Measurements from ENCODE around the gene NEUROD1. TPM values are rescaled to one million over a fixed set of nuclear protein-coding genes. Genes with fewer than 3 reads are reported as not detected.

The NEUROD1 gene
- total and polyA plus RNA-seq, 9 of the 15 experiments (the other 6 are each of a cell fraction or from before 2014, with no cell fraction given) = not detected

DNA sequence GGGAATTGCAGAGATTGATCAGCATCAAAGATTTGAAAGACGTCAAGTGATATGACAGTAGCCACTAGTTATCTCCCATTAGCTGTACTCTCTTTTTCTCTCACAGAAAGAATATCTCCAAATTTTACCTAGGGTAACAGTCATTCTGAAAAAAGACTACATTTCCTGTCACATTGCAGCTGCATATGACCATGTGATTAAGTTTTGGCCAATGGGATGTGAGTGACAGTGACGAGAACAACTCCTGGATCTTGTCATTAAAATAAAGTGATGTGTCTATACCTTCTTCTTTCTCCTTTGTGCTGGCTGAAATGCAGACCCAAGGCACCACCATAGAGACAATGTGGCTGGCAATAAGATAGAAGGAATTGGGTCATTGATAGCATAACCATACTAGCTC, 10.5 kb upstream of the NEUROD1 start:
- CTCF ChIA-PET (ENCODE audit: low intra/inter-chr PET ratio) = no interaction called here
- Histone ChIP-seq H3K36me3 (ENCODE audit: control insufficient read depth, insufficient read depth, low read length) (no peaks in the 10 kb centered on the region), H3K9me1 (ENCODE audit: control insufficient read depth, insufficient read depth, low read length) (no peaks in the 10 kb centered on the region), H4K20me1 (replicated peaks; ENCODE audit: control insufficient read depth, insufficient read depth, low read length) (no peaks in the 10 kb centered on the region), H2AFZ (ENCODE audit: low read depth, low read length) (no peak overlapping the region), H3K4me3 (no peak overlapping the region), H3K9me3 (replicated peaks; ENCODE audit: control insufficient read depth, insufficient read depth, low read depth, low read length) (no peaks in the 10 kb centered on the region), H3K27ac (ENCODE audit: extremely low read depth, low read depth, low read length) (no peak overlapping the region), H3K4me1 (replicated peaks in 1 of 2; ENCODE audit: control insufficient read depth in 2 of 2, insufficient read depth in 2 of 2, low read length in 2 of 2) (no peaks in the 10 kb centered on the region), H3K4me2 (ENCODE audit: insufficient read depth, low read length) (no peak overlapping the region), H3K27me3 (ENCODE audit: control insufficient read depth in 2 of 2, insufficient read depth in 2 of 2, low read length in 2 of 2) (no peaks in the 10 kb centered on the region), H3K79me2 (ENCODE audit: control insufficient read depth, insufficient read depth, low read length) (no peaks in the 10 kb centered on the region), H3K9ac (ENCODE audit: insufficient read depth in 1 of 2, low read depth in 2 of 2, low read length in 2 of 2) (no peak overlapping the region)
- 0% methylated on average over 2 of the region's 2 CpGs for WGBS (ENCODE audit: insufficient coverage, low coverage, missing lambda C conversion rate)
- TF ChIP-seq NFYB (IDR thresholded peaks at IDR 0.05; ENCODE audit: extremely low read depth, insufficient read length) = peak; percentile 17
- TF ChIP-seq, protein P1, sequence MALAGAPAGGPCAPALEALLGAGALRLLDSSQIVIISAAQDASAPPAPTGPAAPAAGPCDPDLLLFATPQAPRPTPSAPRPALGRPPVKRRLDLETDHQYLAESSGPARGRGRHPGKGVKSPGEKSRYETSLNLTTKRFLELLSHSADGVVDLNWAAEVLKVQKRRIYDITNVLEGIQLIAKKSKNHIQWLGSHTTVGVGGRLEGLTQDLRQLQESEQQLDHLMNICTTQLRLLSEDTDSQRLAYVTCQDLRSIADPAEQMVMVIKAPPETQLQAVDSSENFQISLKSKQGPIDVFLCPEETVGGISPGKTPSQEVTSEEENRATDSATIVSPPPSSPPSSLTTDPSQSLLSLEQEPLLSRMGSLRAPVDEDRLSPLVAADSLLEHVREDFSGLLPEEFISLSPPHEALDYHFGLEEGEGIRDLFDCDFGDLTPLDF (CRISPR knock-in tag; IDR thresholded peaks at IDR 0.05) = no peak
- TF ChIP-seq, protein P2, sequence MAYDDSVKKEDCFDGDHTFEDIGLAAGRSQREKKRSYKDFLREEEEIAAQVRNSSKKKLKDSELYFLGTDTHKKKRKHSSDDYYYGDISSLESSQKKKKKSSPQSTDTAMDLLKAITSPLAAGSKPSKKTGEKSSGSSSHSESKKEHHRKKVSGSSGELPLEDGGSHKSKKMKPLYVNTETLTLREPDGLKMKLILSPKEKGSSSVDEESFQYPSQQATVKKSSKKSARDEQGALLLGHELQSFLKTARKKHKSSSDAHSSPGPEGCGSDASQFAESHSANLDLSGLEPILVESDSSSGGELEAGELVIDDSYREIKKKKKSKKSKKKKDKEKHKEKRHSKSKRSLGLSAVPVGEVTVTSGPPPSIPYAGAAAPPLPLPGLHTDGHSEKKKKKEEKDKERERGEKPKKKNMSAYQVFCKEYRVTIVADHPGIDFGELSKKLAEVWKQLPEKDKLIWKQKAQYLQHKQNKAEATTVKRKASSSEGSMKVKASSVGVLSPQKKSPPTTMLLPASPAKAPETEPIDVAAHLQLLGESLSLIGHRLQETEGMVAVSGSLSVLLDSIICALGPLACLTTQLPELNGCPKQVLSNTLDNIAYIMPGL (CRISPR knock-in tag; IDR thresholded peaks at IDR 0.05) = no peak
- in situ Hi-C loops (cut with MboI) = no loop called here
- no peak for DNase-seq (ENCODE audit: extremely low read depth in 1 of 4, low spot score in 3 of 4)
- no TSS peak for BruUV-seq (replicated peaks)
- FAIRE-seq = no peak
- no peak for ATAC-seq
- intact Hi-C loops (cut with micrococcal nuclease) = no loop called here
- POLR2A ChIA-PET = no interaction called here
